Measurements from ENCODE around the gene TMPRSS2. TPM values are rescaled to one million over a fixed set of nuclear protein-coding genes. Genes with fewer than 3 reads are reported as not detected.

The TMPRSS2 gene
- total RNA-seq, 1 donor from 2014 or later = 0.84 TPM

GRCh38 chr21:41542727-41543126 lies 34.8 kb upstream of the TMPRSS2 start:
- Histone ChIP-seq H3K9ac (ENCODE audit: low read length) (no peak overlapping the region), H3K4me2 (ENCODE audit: low read length) (no peak overlapping the region), H3K4me3 (ENCODE audit: insufficient read depth, low read depth, low read length) (no peak overlapping the region), H3K27me3 (ENCODE audit: insufficient read depth, low read length) (peaks cover 9% of the 10 kb centered on the region), H3K27ac (ENCODE audit: low read depth, low read length) (no peak overlapping the region), H3K79me2 (ENCODE audit: insufficient read depth, low read length) (no peaks in the 10 kb centered on the region), H3K9me3 (ENCODE audit: insufficient read depth, low read depth, low read length) (no peaks in the 10 kb centered on the region), H3K4me1 (ENCODE audit: insufficient read depth, low read length) (no peaks in the 10 kb centered on the region), H3K36me3 (ENCODE audit: insufficient read depth, low read length) (no peaks in the 10 kb centered on the region), H2AFZ (ENCODE audit: low read depth, low read length) (no peak overlapping the region), H4K20me1 (ENCODE audit: insufficient read depth, low read length) (no peaks in the 10 kb centered on the region)
- Mint-ChIP-seq H3K4me1 (ENCODE audit: low read depth, unreplicated experiment) (no peaks in the 10 kb centered on the region), H3K9me3 (ENCODE audit: unreplicated experiment) (no peaks in the 10 kb centered on the region), H3K36me3 (ENCODE audit: low read depth, unreplicated experiment) (no peaks in the 10 kb centered on the region), H3K27ac (ENCODE audit: unreplicated experiment) (no peak overlapping the region), H3K27me3 (ENCODE audit: low read depth, unreplicated experiment) (peaks cover 28% of the 10 kb centered on the region), H3K4me3 (ENCODE audit: unreplicated experiment) (no peak overlapping the region)
- FAIRE-seq = no peak
- no peak for DNase-seq (ENCODE audit: low read depth)
- TF ChIP-seq EZH2 (IDR thresholded peaks at IDR 0.05; ENCODE audit: insufficient read depth, low read length) = no peak
- TF ChIP-seq, protein P1, sequence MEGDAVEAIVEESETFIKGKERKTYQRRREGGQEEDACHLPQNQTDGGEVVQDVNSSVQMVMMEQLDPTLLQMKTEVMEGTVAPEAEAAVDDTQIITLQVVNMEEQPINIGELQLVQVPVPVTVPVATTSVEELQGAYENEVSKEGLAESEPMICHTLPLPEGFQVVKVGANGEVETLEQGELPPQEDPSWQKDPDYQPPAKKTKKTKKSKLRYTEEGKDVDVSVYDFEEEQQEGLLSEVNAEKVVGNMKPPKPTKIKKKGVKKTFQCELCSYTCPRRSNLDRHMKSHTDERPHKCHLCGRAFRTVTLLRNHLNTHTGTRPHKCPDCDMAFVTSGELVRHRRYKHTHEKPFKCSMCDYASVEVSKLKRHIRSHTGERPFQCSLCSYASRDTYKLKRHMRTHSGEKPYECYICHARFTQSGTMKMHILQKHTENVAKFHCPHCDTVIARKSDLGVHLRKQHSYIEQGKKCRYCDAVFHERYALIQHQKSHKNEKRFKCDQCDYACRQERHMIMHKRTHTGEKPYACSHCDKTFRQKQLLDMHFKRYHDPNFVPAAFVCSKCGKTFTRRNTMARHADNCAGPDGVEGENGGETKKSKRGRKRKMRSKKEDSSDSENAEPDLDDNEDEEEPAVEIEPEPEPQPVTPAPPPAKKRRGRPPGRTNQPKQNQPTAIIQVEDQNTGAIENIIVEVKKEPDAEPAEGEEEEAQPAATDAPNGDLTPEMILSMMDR (IDR thresholded peaks at IDR 0.05; ENCODE audit: insufficient read depth, low read depth, low read length) = no peak

GRCh38 chr21:41537356-41537755 lies 29.4 kb upstream of the TMPRSS2 start:
- peaks cover 4% of the 10 kb centered on the region for H3K9me3 Mint-ChIP-seq (ENCODE audit: unreplicated experiment)
- H3K4me3 ChIP-seq (ENCODE audit: insufficient read depth, low read depth, low read length) = no peak overlapping the region
- H3K27ac Mint-ChIP-seq (ENCODE audit: unreplicated experiment) = no peak overlapping the region
- H3K4me1 Mint-ChIP-seq (ENCODE audit: low read depth, unreplicated experiment) = no peaks in the 10 kb centered on the region
- H3K9me3 ChIP-seq (ENCODE audit: insufficient read depth, low read depth, low read length) = no peaks in the 10 kb centered on the region
- peaks cover 44% of the 10 kb centered on the region for H3K27me3 Mint-ChIP-seq (ENCODE audit: low read depth, unreplicated experiment)
- H3K36me3 ChIP-seq (ENCODE audit: insufficient read depth, low read length) = no peaks in the 10 kb centered on the region
- H3K27ac ChIP-seq (ENCODE audit: low read depth, low read length) = no peak overlapping the region
- H3K27me3 ChIP-seq (ENCODE audit: insufficient read depth, low read length) = peaks cover 13% of the 10 kb centered on the region
- H4K20me1 ChIP-seq (ENCODE audit: insufficient read depth, low read length) = no peaks in the 10 kb centered on the region
- no peak overlapping the region for H2AFZ ChIP-seq (ENCODE audit: low read depth, low read length)
- TF ChIP-seq, protein P1 (IDR thresholded peaks at IDR 0.05; ENCODE audit: insufficient read depth, low read depth, low read length) = no peak
- TF ChIP-seq EZH2 (IDR thresholded peaks at IDR 0.05; ENCODE audit: insufficient read depth, low read length) = no peak
- H3K79me2 ChIP-seq (ENCODE audit: insufficient read depth, low read length) = no peaks in the 10 kb centered on the region
- no peaks in the 10 kb centered on the region for H3K36me3 Mint-ChIP-seq (ENCODE audit: low read depth, unreplicated experiment)
- no peak overlapping the region for H3K9ac ChIP-seq (ENCODE audit: low read length)
- H3K4me2 ChIP-seq (ENCODE audit: low read length) = no peak overlapping the region
- H3K4me3 Mint-ChIP-seq (ENCODE audit: unreplicated experiment) = no peak overlapping the region
- FAIRE-seq (no peak), DNase-seq (ENCODE audit: low read depth) (no peak)
- no peaks in the 10 kb centered on the region for H3K4me1 ChIP-seq (ENCODE audit: insufficient read depth, low read length)

- Mint-ChIP-seq H3K36me3 (ENCODE audit: low read depth, unreplicated experiment) (no peaks in the 10 kb centered on the region), H3K4me3 (ENCODE audit: unreplicated experiment) (no peak overlapping the region), H3K27me3 (ENCODE audit: low read depth, unreplicated experiment) (peaks cover 46% of the 10 kb centered on the region), H3K4me1 (ENCODE audit: low read depth, unreplicated experiment) (no peaks in the 10 kb centered on the region), H3K27ac (ENCODE audit: unreplicated experiment) (no peak overlapping the region), H3K9me3 (ENCODE audit: unreplicated experiment) (peaks cover 4% of the 10 kb centered on the region)
- Histone ChIP-seq H3K4me2 (ENCODE audit: low read length) (no peak overlapping the region), H3K4me1 (ENCODE audit: insufficient read depth, low read length) (no peaks in the 10 kb centered on the region), H2AFZ (ENCODE audit: low read depth, low read length) (no peak overlapping the region), H3K4me3 (ENCODE audit: insufficient read depth, low read depth, low read length) (no peak overlapping the region), H4K20me1 (ENCODE audit: insufficient read depth, low read length) (no peaks in the 10 kb centered on the region), H3K27ac (ENCODE audit: low read depth, low read length) (no peak overlapping the region), H3K27me3 (ENCODE audit: insufficient read depth, low read length) (peaks cover 13% of the 10 kb centered on the region), H3K9ac (ENCODE audit: low read length) (no peak overlapping the region), H3K79me2 (ENCODE audit: insufficient read depth, low read length) (no peaks in the 10 kb centered on the region), H3K36me3 (ENCODE audit: insufficient read depth, low read length) (no peaks in the 10 kb centered on the region), H3K9me3 (ENCODE audit: insufficient read depth, low read depth, low read length) (no peaks in the 10 kb centered on the region)
- FAIRE-seq (no peak), DNase-seq (ENCODE audit: low read depth) (no peak)
- TF ChIP-seq EZH2 (IDR thresholded peaks at IDR 0.05; ENCODE audit: insufficient read depth, low read length) = no peak
- TF ChIP-seq, protein P1 (IDR thresholded peaks at IDR 0.05; ENCODE audit: insufficient read depth, low read depth, low read length) = no peak
Measured at GRCh38 chr21:41536827-41537103, 28.8 kb upstream of the TMPRSS2 start.
